BJ (cell line): ENCODE measurements around the gene PIF1. TPM values are rescaled to one million over a fixed set of nuclear protein-coding genes. Genes with fewer than 3 reads are reported as not detected.
A peak's percentile ranks its signal among the peaks of the same experiment; 100 is the strongest.

ENCODE experiments used
- CTCF ChIA-PET: fragments of 350-600 bp; formaldehyde crosslinking; extraction: SDS; loops from one replicate; lab custom pipeline; 2021; ENCODE audit warnings: antibody characterized with exemption, inconsistent platforms; lab: Yijun Ruan, JAX
- POLR2A ChIA-PET: fragments of 300-600 bp; sonication (Branson Sonifier 250); formaldehyde crosslinking; extraction: SDS; loops from one replicate; lab custom pipeline; 2021; ENCODE audit warnings: antibody characterized with exemption; lab: Charles Lee
- DNase-seq: peaks from one replicate; pipeline ENCODE4 v3.0.0-alpha.2; 2011; ENCODE audit warnings: low read depth
- H3K27me3 ChIP-seq: 2 replicates; pipeline ENCODE4 v1.6.0; 2011; ENCODE audit warnings: low read length; ENCODE audit not compliant: control insufficient read depth, insufficient read depth
- H3K36me3 ChIP-seq: 2 replicates; pipeline ENCODE4 v1.5.1; 2011; ENCODE audit warnings: low read length; ENCODE audit not compliant: control insufficient read depth, insufficient read depth
- H3K4me3 ChIP-seq: 2 replicates; pipeline ENCODE4 v1.5.1; 2011; ENCODE audit warnings: low read depth, mild to moderate bottlenecking, control low read depth, low read length
- CTCF ChIP-seq: IDR thresholded peaks from 2 replicates; pipeline ENCODE4 v1.5.1; 2011; ENCODE audit warnings: low read depth, mild to moderate bottlenecking, control low read depth, inconsistent platforms, low read length, moderate library complexity; ENCODE audit not compliant: insufficient read depth
- polyA plus RNA-seq: library from polyadenylated mRNA; depleted of rRNA; stranded (reverse); fragments of >200 nt; gene quantifications from 2 replicates; pipeline ENCODE4 v1.2.3, GENCODE V29; 2011

The PIF1 gene
- polyA plus RNA-seq, 1 experiment = 10.8 TPM

DNA sequence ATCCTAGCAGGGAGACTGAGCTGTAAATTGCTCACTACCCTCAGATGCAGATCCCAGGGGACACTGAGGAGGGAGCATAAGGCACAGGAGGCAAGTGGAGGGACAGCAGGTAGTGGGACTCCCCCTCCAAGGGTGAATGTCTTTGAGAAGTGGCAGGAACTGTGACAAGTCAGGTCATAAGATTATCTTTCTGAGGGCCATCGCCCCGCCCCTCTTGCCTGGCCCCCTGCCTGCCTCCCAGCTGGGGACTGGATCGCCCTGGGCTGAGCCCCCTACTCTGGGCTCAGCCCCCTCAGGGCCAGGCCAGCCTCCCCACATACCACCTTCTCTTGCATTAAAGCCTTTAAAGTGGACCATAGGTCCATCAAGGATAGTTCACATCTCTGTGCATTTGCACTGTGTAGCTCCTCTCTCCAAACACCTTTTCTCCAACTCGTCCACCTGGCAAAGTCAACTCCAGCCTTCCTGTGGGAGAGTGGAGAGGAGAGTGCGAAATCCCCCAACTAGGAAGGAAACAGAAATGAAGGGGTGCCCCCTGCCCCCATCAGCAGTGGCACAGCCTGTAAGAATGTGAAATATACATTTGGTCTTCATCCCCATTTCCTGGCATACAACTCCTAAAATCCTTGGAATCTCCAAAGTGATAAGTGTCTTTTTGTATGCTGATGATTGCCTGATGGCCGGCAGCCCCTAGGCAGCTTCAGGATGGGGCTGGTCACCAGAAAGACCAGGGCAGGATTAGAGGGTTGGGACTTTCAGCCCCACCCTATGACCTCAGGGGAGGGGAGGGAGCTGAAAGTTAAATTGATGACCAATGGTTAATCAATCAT is 14.7 kb downstream of the PIF1 start:
- no peaks in the 10 kb centered on the region for H3K36me3 ChIP-seq
- peaks cover 1% of the 10 kb centered on the region; the same call in 1 of the 2 replicates for H3K27me3 ChIP-seq
- no peak for DNase-seq
- TF ChIP-seq CTCF = no peak
- ChIA-PET POLR2A (no interaction called here), CTCF (interaction anchor here (0.7 to 21.1 kb wide), 27 partner anchors 8 to 251 kb away, joined by 3 to 416 read pairs (median 5); partner anchors contain the start of genes ANKDD1A and PIF1)
- H3K4me3 ChIP-seq = no peak overlapping the region

DNA sequence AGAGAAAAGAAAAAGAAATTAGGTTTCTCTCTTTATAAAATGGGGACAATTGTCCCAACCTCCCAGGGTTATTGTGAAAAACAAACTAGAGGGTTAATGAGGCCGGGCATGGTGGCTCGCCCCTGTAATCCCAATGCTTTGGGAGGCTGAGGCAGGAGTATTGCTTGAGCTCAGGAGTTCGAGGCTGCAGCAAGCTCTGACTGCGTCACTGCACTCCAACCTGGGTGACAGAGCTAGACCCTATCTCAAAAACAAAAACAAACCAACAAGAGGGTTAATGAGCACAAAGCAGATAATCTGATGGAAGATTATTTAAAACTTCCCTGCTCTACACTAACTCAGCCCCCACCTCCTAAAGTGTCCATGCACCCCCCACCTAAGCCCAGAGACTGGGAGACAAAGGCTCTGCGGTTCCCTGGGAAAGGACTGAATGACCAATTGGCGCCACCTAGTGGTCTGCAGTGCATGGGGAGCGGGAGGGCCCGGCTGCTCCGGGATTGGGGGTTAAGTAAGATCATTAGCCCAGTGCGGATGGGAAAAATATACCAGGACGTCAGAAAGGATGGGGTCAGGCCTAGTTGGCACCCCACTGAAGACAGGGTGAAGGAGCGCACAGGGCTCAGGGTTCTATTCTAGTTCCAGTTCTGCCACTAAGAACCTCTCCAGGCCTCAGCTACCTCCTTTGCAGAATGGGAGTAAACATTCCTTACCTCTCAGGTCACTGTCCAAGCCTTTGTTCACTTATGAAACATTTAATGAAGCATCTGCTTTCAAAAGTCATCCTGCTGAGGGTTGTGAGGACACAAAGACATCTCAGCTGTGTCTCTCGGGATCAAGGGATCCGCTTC is 15.6 kb downstream of the PIF1 start:
- ChIA-PET CTCF (interaction anchor here (0.6 to 21.1 kb wide), 42 partner anchors 9 to 252 kb away, joined by 3 to 416 read pairs (median 4); partner anchors contain the start of genes ANKDD1A and PIF1), POLR2A (no interaction called here)
- DNase-seq = no peak
- peak; percentile 98 for TF ChIP-seq CTCF
- no peak overlapping the region for H3K4me3 ChIP-seq
- peaks cover 1% of the 10 kb centered on the region; the same call in 1 of the 2 replicates for H3K27me3 ChIP-seq
- no peaks in the 10 kb centered on the region for H3K36me3 ChIP-seq

DNA sequence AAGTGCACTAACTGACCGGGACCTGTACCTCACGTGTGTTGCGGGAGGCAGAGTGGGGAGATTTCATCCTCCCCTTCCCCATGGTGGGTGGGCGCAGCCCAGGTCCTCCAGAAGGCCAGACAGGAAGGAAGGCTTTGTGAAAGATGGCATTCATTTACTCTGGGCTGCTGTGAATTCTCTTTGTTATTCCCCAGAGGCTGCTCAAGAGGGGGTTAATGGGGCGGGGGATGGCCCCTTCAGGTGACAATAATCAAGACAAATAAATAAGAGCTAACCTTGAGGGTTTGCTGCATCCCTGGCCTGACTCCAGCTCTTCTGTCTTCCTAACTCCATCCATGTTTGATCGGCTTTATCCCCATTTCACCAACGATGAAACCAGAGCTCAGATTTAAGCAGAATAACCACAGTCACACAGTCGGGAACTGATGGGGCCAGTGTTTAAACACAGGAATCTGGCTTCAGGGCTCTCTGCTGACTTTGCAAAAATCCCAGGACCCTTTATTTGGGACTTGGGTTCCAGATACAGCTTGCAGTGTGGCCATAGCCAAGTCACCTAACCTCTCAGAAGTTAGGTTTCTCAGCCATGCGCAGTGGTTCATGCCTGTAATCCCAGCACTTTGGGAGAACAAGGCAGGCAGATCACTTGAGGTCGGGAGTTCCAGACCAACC is 16.5 kb downstream of the PIF1 start:
- Histone ChIP-seq H3K36me3 (no peaks in the 10 kb centered on the region), H3K4me3 (no peak overlapping the region), H3K27me3 (peaks cover 1% of the 10 kb centered on the region; the same call in 1 of the 2 replicates)
- CTCF ChIA-PET = interaction anchor here (0.6 to 21.1 kb wide), 33 partner anchors 8 to 225 kb away, joined by 3 to 416 read pairs (median 4); partner anchors contain the start of gene ANKDD1A
- POLR2A ChIA-PET = no interaction called here
- TF ChIP-seq CTCF = no peak
- no peak for DNase-seq

DNA sequence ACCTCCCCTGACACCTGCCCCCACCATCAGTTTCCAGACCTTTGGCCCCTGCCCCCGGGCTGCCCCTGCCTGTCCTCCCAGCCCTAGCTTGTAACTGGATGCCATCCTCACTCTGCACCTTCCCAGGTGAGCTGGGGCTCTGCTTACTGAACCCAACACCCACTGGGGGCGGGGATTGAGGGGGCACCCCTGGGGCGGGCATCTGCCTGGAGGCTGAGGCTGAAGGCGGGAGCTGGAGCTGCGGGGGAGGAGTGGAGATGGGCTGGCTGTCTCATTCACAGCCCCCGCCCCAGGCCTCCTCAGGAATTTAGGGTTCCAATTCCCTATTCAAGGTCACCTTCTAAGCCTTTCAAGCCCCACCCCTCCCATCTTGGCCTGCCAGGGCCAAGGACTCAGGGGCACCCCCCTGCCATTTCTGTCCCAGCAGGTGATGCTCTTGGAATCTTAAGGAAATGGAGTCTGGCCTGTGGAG is 17.7 kb downstream of the PIF1 start:
- CTCF ChIA-PET = interaction anchor here (0.5 to 21.1 kb wide), 3 partner anchors 12 to 1219 kb away, joined by 3 to 416 read pairs (median 8); no protein-coding TSS in a partner anchor
- no peak overlapping the region for H3K4me3 ChIP-seq
- DNase-seq = no peak
- no peaks in the 10 kb centered on the region for H3K36me3 ChIP-seq
- POLR2A ChIA-PET = no interaction called here
- no peak for TF ChIP-seq CTCF
- peaks cover 1% of the 10 kb centered on the region; the same call in 1 of the 2 replicates for H3K27me3 ChIP-seq
